ENCODE data around the gene PNRC2. TPM values are rescaled to one million over a fixed set of nuclear protein-coding genes. Genes with fewer than 3 reads are reported as not detected.

The PNRC2 gene
- total and polyA plus RNA-seq, 10 of the 15 experiments (the other 5 are each of a cell fraction or from before 2014, with no cell fraction given) = 106 to 205 (median 163) TPM

- no peak for TF ChIP-seq FOXM1 (IDR thresholded peaks at IDR 0.05; ENCODE audit: low read depth, low read length)
- TF ChIP-seq MEF2B (IDR thresholded peaks at IDR 0.05; ENCODE audit: partially characterized antibody, poor library complexity, severe bottlenecking) = peak; percentile 2
- TF ChIP-seq MXI1 (IDR thresholded peaks at IDR 0.05; ENCODE audit: low read depth, low read length) = no peak
- TF ChIP-seq CEBPZ (IDR thresholded peaks at IDR 0.05; ENCODE audit: low read depth, low read length) = no peak
- no peak for TF ChIP-seq ETV6 (conservative IDR thresholded peaks at IDR 0.05 in 1 of 2, IDR thresholded peaks at IDR 0.05 in 1 of 2; ENCODE audit: borderline replicate concordance in 1 of 2, low read depth in 1 of 2)
- no peak for TF ChIP-seq HDGF (IDR thresholded peaks at IDR 0.05)
- TF ChIP-seq MYB (IDR thresholded peaks at IDR 0.05; ENCODE audit: borderline replicate concordance, low read depth, low read length) = no peak
- no peak for TF ChIP-seq SREBF1 (IDR thresholded peaks at IDR 0.05; ENCODE audit: low read length)
- 0 out of 2 replicates have a peak, but pooled peaks have one; percentile 69 for TF ChIP-seq MLLT1 (IDR thresholded peaks at IDR 0.05)
- no peak for TF ChIP-seq E2F8 (IDR thresholded peaks at IDR 0.05; ENCODE audit: low read depth, partially characterized antibody)
- TF ChIP-seq RAD51 (IDR thresholded peaks at IDR 0.05) = no peak
- TF ChIP-seq BCLAF1 (IDR thresholded peaks at IDR 0.05) = no peak
- TF ChIP-seq TCF12 (IDR thresholded peaks at IDR 0.05; ENCODE audit: low read depth, low read length) = no peak
- no peak for TF ChIP-seq CREM (IDR thresholded peaks at IDR 0.05; ENCODE audit: low read depth)
Observed at GRCh38 chr1:23960291-23961020, 828 bp downstream of the PNRC2 start (continued).
